HepG2 (cell line): ENCODE data around the gene CDH13. TPM values are rescaled to one million over a fixed set of nuclear protein-coding genes. Genes with fewer than 3 reads are reported as not detected.
A peak's percentile ranks its signal among the peaks of the same experiment; 100 is the strongest.

Experiments used
- DZIP1 ChIP-seq: sonication (generic); formaldehyde crosslinking; IDR thresholded peaks from 2 replicates; pipeline ENCODE4 v1.5.0; 2020; ENCODE audit warnings: mild to moderate bottlenecking, missing genetic modification reagents
- ERF ChIP-seq: IDR thresholded peaks from 2 replicates; pipeline ENCODE4 v1.6.1; 2018; ENCODE audit warnings: missing biosample characterization, missing genetic modification reagents
- HCFC1 ChIP-seq: fragments of 150-350 bp; IDR thresholded peaks from 2 replicates; pipeline ENCODE4 v1.6.1; 2014; ENCODE audit warnings: low read depth, low read length
- HES4 ChIP-seq: sonication (generic); formaldehyde crosslinking; IDR thresholded peaks from 2 replicates; pipeline ENCODE4 v1.9.0; 2021; ENCODE audit warnings: mild to moderate bottlenecking, missing genetic modification reagents, borderline replicate concordance
- KLF16 ChIP-seq, 2 experiments: sonication (generic) in 1 of 2; formaldehyde crosslinking in 1 of 2; IDR thresholded peaks; 2 replicates each; pipeline versions ENCODE4 v1.6.1 to v1.8.0; 2016 to 2023; ENCODE audit warnings: missing genetic modification reagents in 2 of 2, missing compliant biosample characterization in 1 of 2
- MIXL1 ChIP-seq: IDR thresholded peaks from 2 replicates; pipeline ENCODE4 v1.6.1; 2016
- REXO4 ChIP-seq: sonication (generic); formaldehyde crosslinking; IDR thresholded peaks from 2 replicates; pipeline ENCODE4 v1.8.0; 2022; ENCODE audit warnings: missing genetic modification reagents, mild to moderate bottlenecking, borderline replicate concordance
- STAT6 ChIP-seq: sonication (generic); formaldehyde crosslinking; IDR thresholded peaks from 2 replicates; pipeline ENCODE4 v1.4.0; 2020; ENCODE audit warnings: missing genetic modification reagents, mild to moderate bottlenecking, borderline replicate concordance
- ZNF441 ChIP-seq: sonication (generic); formaldehyde crosslinking; IDR thresholded peaks from 2 replicates; pipeline ENCODE4 v1.7.0; 2021; ENCODE audit warnings: missing genetic modification reagents, borderline replicate concordance
- ZNF451 ChIP-seq: sonication (generic); formaldehyde crosslinking; IDR thresholded peaks from 2 replicates; pipeline ENCODE4 v1.5.0; 2020; ENCODE audit warnings: mild to moderate bottlenecking, missing genetic modification reagents
- ZNF710 ChIP-seq: sonication (generic); formaldehyde crosslinking; IDR thresholded peaks from 2 replicates; pipeline ENCODE4 v1.5.0; 2020; ENCODE audit warnings: mild to moderate bottlenecking, missing genetic modification reagents, borderline replicate concordance
- ZNF777 ChIP-seq: sonication (generic); formaldehyde crosslinking; IDR thresholded peaks from 2 replicates; pipeline ENCODE4 v1.4.0; 2020; ENCODE audit warnings: missing genetic modification reagents
- polyA plus RNA-seq, 8 experiments: library from polyadenylated mRNA; depleted of rRNA in 3 of 8; stranded (reverse) in 7 of 8; unstranded in 1 of 8; fragments of >200 nt; fragmentation: Illumina TruSeq in 4 of 8; extraction: Trizol in 4 of 8; gene quantifications; 2 replicates each; pipeline versions ENCODE4 v1.2.1 to v1.2.3, GENCODE V29; 2011 to 2016; ENCODE audit warnings: low read depth in 4 of 8, missing spikeins in 1 of 8, mixed read lengths in 1 of 8; ENCODE audit not compliant: insufficient read depth in 1 of 8
- total RNA-seq, 5 experiments: library from RNA; depleted of rRNA; stranded (reverse); fragments of >200 nt; fragmentation: Illumina TruSeq; extraction: Trizol; gene quantifications; 2 replicates each; pipeline ENCODE4 v1.2.3, GENCODE V29; 2016; ENCODE audit warnings: low read depth in 1 of 5
- TF ChIP-seq, protein P1 (sequence below): IDR thresholded peaks from 2 replicates; pipeline ENCODE4 v1.6.1; 2018; ENCODE audit warnings: missing genetic modification reagents, mild to moderate bottlenecking, missing compliant biosample characterization
- TF ChIP-seq, protein P2 (sequence below): sonication (generic); formaldehyde crosslinking; IDR thresholded peaks from 2 replicates; pipeline ENCODE4 v1.4.0; 2020; ENCODE audit warnings: missing genetic modification reagents
- TF ChIP-seq, protein P3 (sequence below): sonication (generic); formaldehyde crosslinking; IDR thresholded peaks from 2 replicates; pipeline ENCODE4 v1.4.0; 2020; ENCODE audit warnings: missing genetic modification reagents

The CDH13 gene
- total and polyA plus RNA-seq, 2 of the 13 experiments (the other 11 are each of a cell fraction or from before 2014, with no cell fraction given): not detected

DNA sequence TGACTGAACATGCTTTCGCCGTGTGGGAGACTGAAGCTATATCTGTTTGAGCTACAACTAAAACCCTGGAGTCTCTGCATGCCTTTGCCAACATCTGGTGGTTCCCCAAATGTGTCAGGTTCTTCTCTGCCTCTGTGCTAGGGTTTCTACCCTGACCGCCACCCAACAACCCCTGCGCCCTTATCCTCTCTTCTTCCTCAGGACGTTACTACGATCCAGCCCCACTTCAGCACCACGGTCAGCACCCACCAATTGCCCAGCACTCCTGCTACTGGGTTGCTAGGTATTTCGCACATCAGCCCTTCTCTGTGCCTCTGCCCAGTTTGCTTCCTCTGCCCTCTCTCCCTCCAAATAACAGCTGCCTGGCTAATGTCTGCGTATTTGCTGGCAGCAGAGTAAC lies 1074.7 kb downstream of the CDH13 start (continued):
- no peak for TF ChIP-seq STAT6 (CRISPR knock-in tag)
- TF ChIP-seq HES4 (CRISPR knock-in tag): peak; percentile 60; the same call in 1 of the 2 replicates
- TF ChIP-seq, protein P1, sequence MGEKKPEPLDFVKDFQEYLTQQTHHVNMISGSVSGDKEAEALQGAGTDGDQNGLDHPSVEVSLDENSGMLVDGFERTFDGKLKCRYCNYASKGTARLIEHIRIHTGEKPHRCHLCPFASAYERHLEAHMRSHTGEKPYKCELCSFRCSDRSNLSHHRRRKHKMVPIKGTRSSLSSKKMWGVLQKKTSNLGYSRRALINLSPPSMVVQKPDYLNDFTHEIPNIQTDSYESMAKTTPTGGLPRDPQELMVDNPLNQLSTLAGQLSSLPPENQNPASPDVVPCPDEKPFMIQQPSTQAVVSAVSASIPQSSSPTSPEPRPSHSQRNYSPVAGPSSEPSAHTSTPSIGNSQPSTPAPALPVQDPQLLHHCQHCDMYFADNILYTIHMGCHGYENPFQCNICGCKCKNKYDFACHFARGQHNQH (CRISPR knock-in tag): peak; percentile 68; the same call in 1 of the 2 replicates
- peak; percentile 67 for TF ChIP-seq ERF (CRISPR knock-in tag)
- TF ChIP-seq KLF16 (CRISPR knock-in tag; IDR thresholded peaks at IDR 0.05): 0 out of 4 replicates have a peak, but pooled peaks of 1 of the 2 experiments have one; percentile 35
- TF ChIP-seq REXO4 (CRISPR knock-in tag): no peak
- no peak for TF ChIP-seq HCFC1
- TF ChIP-seq ZNF777 (CRISPR knock-in tag): 0 out of 2 replicates have a peak, but pooled peaks have one; percentile 22
- TF ChIP-seq, protein P2, sequence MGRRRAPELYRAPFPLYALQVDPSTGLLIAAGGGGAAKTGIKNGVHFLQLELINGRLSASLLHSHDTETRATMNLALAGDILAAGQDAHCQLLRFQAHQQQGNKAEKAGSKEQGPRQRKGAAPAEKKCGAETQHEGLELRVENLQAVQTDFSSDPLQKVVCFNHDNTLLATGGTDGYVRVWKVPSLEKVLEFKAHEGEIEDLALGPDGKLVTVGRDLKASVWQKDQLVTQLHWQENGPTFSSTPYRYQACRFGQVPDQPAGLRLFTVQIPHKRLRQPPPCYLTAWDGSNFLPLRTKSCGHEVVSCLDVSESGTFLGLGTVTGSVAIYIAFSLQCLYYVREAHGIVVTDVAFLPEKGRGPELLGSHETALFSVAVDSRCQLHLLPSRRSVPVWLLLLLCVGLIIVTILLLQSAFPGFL (CRISPR knock-in tag): no peak
- no peak for TF ChIP-seq ZNF451 (CRISPR knock-in tag)
- 0 out of 2 replicates have a peak, but pooled peaks have one; percentile 36 for TF ChIP-seq DZIP1 (CRISPR knock-in tag)
- TF ChIP-seq ZNF441 (CRISPR knock-in tag): peak; percentile 78; the same call in 1 of the 2 replicates
- TF ChIP-seq, protein P3, sequence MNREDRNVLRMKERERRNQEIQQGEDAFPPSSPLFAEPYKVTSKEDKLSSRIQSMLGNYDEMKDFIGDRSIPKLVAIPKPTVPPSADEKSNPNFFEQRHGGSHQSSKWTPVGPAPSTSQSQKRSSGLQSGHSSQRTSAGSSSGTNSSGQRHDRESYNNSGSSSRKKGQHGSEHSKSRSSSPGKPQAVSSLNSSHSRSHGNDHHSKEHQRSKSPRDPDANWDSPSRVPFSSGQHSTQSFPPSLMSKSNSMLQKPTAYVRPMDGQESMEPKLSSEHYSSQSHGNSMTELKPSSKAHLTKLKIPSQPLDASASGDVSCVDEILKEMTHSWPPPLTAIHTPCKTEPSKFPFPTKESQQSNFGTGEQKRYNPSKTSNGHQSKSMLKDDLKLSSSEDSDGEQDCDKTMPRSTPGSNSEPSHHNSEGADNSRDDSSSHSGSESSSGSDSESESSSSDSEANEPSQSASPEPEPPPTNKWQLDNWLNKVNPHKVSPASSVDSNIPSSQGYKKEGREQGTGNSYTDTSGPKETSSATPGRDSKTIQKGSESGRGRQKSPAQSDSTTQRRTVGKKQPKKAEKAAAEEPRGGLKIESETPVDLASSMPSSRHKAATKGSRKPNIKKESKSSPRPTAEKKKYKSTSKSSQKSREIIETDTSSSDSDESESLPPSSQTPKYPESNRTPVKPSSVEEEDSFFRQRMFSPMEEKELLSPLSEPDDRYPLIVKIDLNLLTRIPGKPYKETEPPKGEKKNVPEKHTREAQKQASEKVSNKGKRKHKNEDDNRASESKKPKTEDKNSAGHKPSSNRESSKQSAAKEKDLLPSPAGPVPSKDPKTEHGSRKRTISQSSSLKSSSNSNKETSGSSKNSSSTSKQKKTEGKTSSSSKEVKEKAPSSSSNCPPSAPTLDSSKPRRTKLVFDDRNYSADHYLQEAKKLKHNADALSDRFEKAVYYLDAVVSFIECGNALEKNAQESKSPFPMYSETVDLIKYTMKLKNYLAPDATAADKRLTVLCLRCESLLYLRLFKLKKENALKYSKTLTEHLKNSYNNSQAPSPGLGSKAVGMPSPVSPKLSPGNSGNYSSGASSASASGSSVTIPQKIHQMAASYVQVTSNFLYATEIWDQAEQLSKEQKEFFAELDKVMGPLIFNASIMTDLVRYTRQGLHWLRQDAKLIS (CRISPR knock-in tag): no peak
- peak; percentile 72; the same call in 1 of the 2 replicates for TF ChIP-seq MIXL1 (CRISPR knock-in tag)
- no peak for TF ChIP-seq ZNF710 (CRISPR knock-in tag)
